Epithelial cell of proximal tubule (primary cell): ENCODE measurements around the gene HAUS1. TPM values are rescaled to one million over a fixed set of nuclear protein-coding genes. Genes with fewer than 3 reads are reported as not detected.
A peak's percentile ranks its signal among the peaks of the same experiment; 100 is the strongest.

Experiments
- DNase-seq: peaks from one replicate; pipeline ENCODE4 v3.0.0-alpha.2; 2011; ENCODE audit warnings: low read depth
- H3K4me3 ChIP-seq: 2 replicates; pipeline ENCODE4 v1.5.1; 2011; ENCODE audit warnings: low read depth, mild to moderate bottlenecking, low read length
- CTCF ChIP-seq: conservative IDR thresholded peaks from 2 replicates; pipeline ENCODE4 v1.5.1; 2012; ENCODE audit warnings: low read depth, mild to moderate bottlenecking, low read length
- total RNA-seq: library from RNA; depleted of rRNA; stranded (reverse); fragments of >200 nt; gene quantifications from 2 replicates; pipeline ENCODE4 v1.2.3, GENCODE V29; 2015

HAUS1 gene
- total RNA-seq: 123 and 230 TPM in 2 replicates

DNA sequence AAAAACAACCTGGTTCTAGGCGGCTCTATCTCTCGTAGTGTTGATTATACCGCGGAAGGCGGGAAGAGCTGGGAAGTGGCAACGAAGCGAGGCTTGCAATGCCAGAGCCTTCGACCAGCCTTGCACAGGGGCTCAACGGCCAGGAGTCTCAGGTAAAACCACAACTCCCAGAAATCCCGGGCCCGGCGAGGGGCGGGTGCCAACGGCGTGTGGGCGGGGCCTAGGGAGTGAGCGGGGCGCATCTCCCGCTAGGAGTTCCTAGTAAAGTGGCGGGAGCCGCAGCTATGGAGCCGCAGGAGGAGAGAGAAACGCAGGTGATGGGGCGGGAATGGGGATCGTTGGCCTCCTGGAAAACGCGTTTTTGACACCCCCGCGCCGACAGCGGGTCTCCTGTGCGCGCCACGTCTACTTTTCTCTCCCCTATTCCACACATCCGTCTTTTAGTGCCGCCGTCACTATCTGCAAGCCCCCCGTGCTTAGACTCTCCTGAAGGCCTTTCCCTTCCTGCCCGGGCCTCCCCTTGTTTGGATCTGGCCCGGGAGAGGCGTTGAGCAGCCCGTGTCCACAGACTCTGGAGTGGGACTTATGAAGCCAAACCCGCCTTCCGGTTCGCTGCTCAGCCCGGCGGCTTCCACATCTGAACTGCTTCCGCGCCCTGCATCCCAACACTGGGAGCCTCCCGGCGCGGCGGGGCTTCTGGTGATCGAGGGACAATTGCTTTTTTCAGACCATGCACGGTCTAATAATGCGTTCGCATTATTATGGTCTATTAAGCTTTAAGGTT lies at the start of gene HAUS1:
Gene HAUS1, plus strand, starts transcription at position 258 of the 784 bp plus-strand sequence. Its CDS starts 27 bp downstream, at position 285.
- no peak for DNase-seq
- no peak for TF ChIP-seq CTCF
- H3K4me3 ChIP-seq: peak within 1 kb of the TSS; percentile 92

DNA sequence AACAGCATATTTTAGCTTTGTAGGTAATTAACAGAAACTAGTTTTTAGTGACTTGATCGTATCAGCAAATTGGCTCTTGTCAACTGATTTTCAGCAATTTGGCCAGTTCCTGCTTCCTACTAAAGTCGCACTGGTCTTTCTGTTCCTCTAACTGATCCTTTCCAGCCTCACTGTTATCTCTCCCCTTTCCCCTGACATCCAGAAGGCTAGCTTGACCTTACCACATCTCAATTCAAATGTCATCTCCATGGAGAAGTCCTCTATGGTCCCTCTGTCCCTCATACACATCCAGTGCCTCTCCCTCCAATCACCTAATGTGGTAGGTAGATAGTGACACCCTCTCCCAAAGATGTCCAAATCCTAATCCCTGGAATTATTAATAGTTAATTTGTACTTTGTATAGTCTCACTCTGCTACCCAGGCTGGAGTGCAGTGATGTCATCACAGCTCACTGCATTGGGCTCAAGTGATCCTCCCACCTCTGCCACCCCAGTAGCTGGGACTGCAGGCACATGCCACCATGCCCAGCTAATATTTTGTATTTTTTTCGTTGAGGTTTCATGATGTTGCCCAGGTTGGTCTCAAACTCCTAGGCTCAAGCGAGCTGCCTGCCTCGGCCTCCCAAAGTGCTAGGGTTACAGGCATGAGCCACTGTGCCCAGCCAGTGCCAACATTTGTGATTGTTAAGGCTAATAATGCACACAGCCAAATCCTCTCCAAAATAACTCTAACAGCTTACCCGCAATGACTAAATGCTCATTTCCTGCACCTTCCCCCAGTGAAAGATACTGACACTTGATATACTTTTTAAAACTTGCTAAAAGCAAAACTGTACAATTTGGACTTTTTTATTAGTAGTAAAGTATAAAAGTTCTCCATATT lies 49.0 kb upstream of the HAUS1 start:
- no peak for DNase-seq
- TF ChIP-seq CTCF: no peak
- H3K4me3 ChIP-seq: no peak overlapping the region

- no peak overlapping the region for H3K4me3 ChIP-seq
- no peak for DNase-seq
- no peak for TF ChIP-seq CTCF
Measured at GRCh38 chr18:46055838-46056230, 48.4 kb upstream of the HAUS1 start.

GRCh38 chr18:46060359-46060841 lies 43.8 kb upstream of the HAUS1 start:
- no peak for DNase-seq
- no peak for TF ChIP-seq CTCF
- no peak overlapping the region for H3K4me3 ChIP-seq

GRCh38 chr18:46061387-46061786 lies 42.8 kb upstream of the HAUS1 start:
- DNase-seq: no peak
- H3K4me3 ChIP-seq: no peak overlapping the region
- no peak for TF ChIP-seq CTCF

DNA sequence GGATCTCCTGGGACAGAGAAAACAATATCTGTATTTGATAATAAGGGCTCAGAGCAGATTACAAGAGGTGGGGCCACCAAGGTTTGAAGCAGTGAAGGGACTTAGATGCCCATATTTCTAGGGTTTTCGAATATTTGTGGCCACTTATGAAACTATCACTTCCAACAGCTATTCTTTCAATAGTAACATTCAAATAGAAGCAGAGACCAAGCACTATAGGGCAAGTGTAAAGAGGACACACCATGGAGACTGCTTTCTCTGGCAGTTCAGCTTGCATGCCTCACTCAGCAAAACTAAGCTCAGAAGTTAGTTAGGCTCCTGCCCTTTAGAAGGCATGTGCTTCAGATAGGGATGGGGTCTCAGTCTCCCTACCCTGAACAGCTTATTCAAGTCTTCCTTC lies 42.4 kb upstream of the HAUS1 start:
- no peak for DNase-seq
- H3K4me3 ChIP-seq: no peak overlapping the region
- TF ChIP-seq CTCF: no peak
